IMR-90 (cell line): Measurements from ENCODE around the gene CILP. TPM values are rescaled to one million over a fixed set of nuclear protein-coding genes. Genes with fewer than 3 reads are reported as not detected.

Experiments used
- ATAC-seq: fragments of 200-7000 bp; cut with Tn5 transposase; 2 replicates; pipeline ENCODE4 v1.9.1; 2020; ENCODE audit warnings: low read depth, mild to moderate bottlenecking, moderate library complexity
- BruUV-seq: library from RNA; stranded (reverse); fragments of 400-500 nt; replicated peaks from 2 replicates; lab custom pipeline; 2021; lab: Mats Ljungman, UMichigan
- CTCF ChIA-PET: fragments of 300-600 bp; formaldehyde crosslinking; extraction: SDS; loops from one replicate; lab custom pipeline; 2021; ENCODE audit warnings: antibody characterized with exemption; lab: Yijun Ruan, JAX
- POLR2A ChIA-PET: fragments of 300-600 bp; sonication (Branson Sonifier 250); formaldehyde crosslinking; loops from one replicate; lab custom pipeline; 2022; ENCODE audit warnings: antibody characterized with exemption; ENCODE audit not compliant: unreplicated experiment; lab: Charles Lee
- DNase-seq: peaks from one replicate; pipeline ENCODE4 v3.0.0; 2013
- H2AFZ ChIP-seq: replicated peaks from 2 replicates; pipeline ENCODE3; 2013; ENCODE audit warnings: low read length, mild to moderate bottlenecking; ENCODE audit not compliant: poor library complexity
- H2AK5ac ChIP-seq: 2 replicates; pipeline ENCODE4 v1.6.1; 2013; ENCODE audit warnings: low read depth, low read length, inconsistent platforms
- H2AK9ac ChIP-seq: replicated peaks from 2 replicates; pipeline ENCODE3; 2013; ENCODE audit warnings: mild to moderate bottlenecking, low read depth, low read length, moderate library complexity; ENCODE audit not compliant: poor library complexity
- H2BK120ac ChIP-seq: 2 replicates; pipeline ENCODE4 v1.6.1; 2013; ENCODE audit warnings: low read depth, low read length, inconsistent platforms
- H2BK15ac ChIP-seq: 3 replicates; pipeline ENCODE4 v1.6.1; 2013; ENCODE audit warnings: low read depth, low read length, inconsistent platforms
- H2BK20ac ChIP-seq: 2 replicates; pipeline ENCODE4 v1.6.1; 2013; ENCODE audit warnings: low read depth, mild to moderate bottlenecking, inconsistent platforms, low read length, moderate library complexity
- H2BK5ac ChIP-seq: 2 replicates; pipeline ENCODE4 v1.6.1; 2013; ENCODE audit warnings: mild to moderate bottlenecking, low read depth, low read length, inconsistent platforms; ENCODE audit not compliant: poor library complexity, severe bottlenecking
- H3K14ac ChIP-seq: replicated peaks from 2 replicates; pipeline ENCODE4 v1.6.1; 2013; ENCODE audit warnings: low read depth, low read length, inconsistent platforms
- H3K18ac ChIP-seq: 2 replicates; pipeline ENCODE4 v1.6.1; 2013; ENCODE audit warnings: low read depth, low read length, control low read depth
- H3K23ac ChIP-seq: 2 replicates; pipeline ENCODE4 v1.6.1; 2013; ENCODE audit warnings: low read depth, low read length, inconsistent platforms
- H3K27ac ChIP-seq: 2 replicates; pipeline ENCODE4 v1.5.1; 2013; ENCODE audit warnings: mild to moderate bottlenecking, control low read depth, low read length; ENCODE audit not compliant: insufficient read depth
- H3K27me3 ChIP-seq: 2 replicates; pipeline ENCODE4 v1.6.1; 2013; ENCODE audit warnings: low read length; ENCODE audit not compliant: control insufficient read depth, insufficient read depth
- H3K36me3 ChIP-seq: 2 replicates; pipeline ENCODE4 v1.6.1; 2013; ENCODE audit warnings: low read length, mixed read lengths; ENCODE audit not compliant: control insufficient read depth, insufficient read depth
- H3K4ac ChIP-seq: 2 replicates; pipeline ENCODE4 v1.6.1; 2013; ENCODE audit warnings: low read depth, low read length, inconsistent platforms
- H3K4me1 ChIP-seq: 2 replicates; pipeline ENCODE4 v1.6.1; 2013; ENCODE audit warnings: low read length, mixed read lengths; ENCODE audit not compliant: control insufficient read depth, insufficient read depth
- H3K4me2 ChIP-seq: 2 replicates; pipeline ENCODE4 v1.6.1; 2013; ENCODE audit warnings: low read depth, mild to moderate bottlenecking, control low read depth, low read length, moderate library complexity
- H3K4me3 ChIP-seq: 2 replicates; pipeline ENCODE4 v1.5.1; 2013; ENCODE audit warnings: low read depth, mild to moderate bottlenecking, control low read depth, low read length, moderate library complexity; ENCODE audit not compliant: insufficient read depth
- H3K56ac ChIP-seq: 2 replicates; pipeline ENCODE4 v1.6.1; 2013; ENCODE audit warnings: low read length, inconsistent platforms; ENCODE audit not compliant: insufficient read depth; ENCODE audit errors: extremely low read depth
- H3K79me1 ChIP-seq, 2 experiments: 2 replicates each; pipeline ENCODE4 v1.6.1; 2013; ENCODE audit warnings: low read length in 2 of 2, inconsistent platforms in 1 of 2, low read depth in 1 of 2
- H3K9ac ChIP-seq: 2 replicates; pipeline ENCODE4 v1.6.1; 2013; ENCODE audit warnings: low read depth, low read length, control low read depth
- H3K9me1 ChIP-seq: 2 replicates; pipeline ENCODE4 v1.6.1; 2013; ENCODE audit warnings: low read length, inconsistent platforms; ENCODE audit not compliant: insufficient read depth
- H3K9me3 ChIP-seq: 2 replicates; pipeline ENCODE4 v1.6.1; 2013; ENCODE audit warnings: low read length; ENCODE audit not compliant: control insufficient read depth, insufficient read depth
- H4K20me1 ChIP-seq: 2 replicates; pipeline ENCODE4 v1.6.1; 2013; ENCODE audit warnings: low read length, inconsistent platforms; ENCODE audit not compliant: insufficient read depth
- H4K5ac ChIP-seq: 2 replicates; pipeline ENCODE4 v1.6.1; 2013; ENCODE audit warnings: mild to moderate bottlenecking, low read depth, low read length, control low read depth
- H4K8ac ChIP-seq, 2 experiments: 2 replicates each; pipeline ENCODE4 v1.6.1; 2013; ENCODE audit warnings: low read depth in 2 of 2, low read length in 2 of 2, control low read depth in 1 of 2, inconsistent platforms in 1 of 2
- H4K91ac ChIP-seq: 2 replicates; pipeline ENCODE4 v1.6.1; 2013; ENCODE audit warnings: low read depth, low read length, inconsistent platforms; ENCODE audit not compliant: insufficient read depth
- BHLHE40 ChIP-seq: fragments of 150-350 bp; IDR thresholded peaks from 2 replicates; pipeline ENCODE4 v1.6.1; 2016; ENCODE audit warnings: mild to moderate bottlenecking, low read depth, low read length
- CHD1 ChIP-seq: IDR thresholded peaks from 2 replicates; pipeline ENCODE4 v1.6.1; 2012; ENCODE audit warnings: low read depth, low read length, improper control_type of control experiment
- MAZ ChIP-seq: IDR thresholded peaks from 2 replicates; pipeline ENCODE4 v1.6.1; 2012; ENCODE audit warnings: low read depth, mild to moderate bottlenecking, low read length, improper control_type of control experiment, moderate library complexity, borderline replicate concordance
- POLR2A ChIP-seq: IDR thresholded peaks from 2 replicates; pipeline ENCODE4 v1.6.1; 2012; ENCODE audit warnings: mild to moderate bottlenecking, low read depth, low read length
- RCOR1 ChIP-seq: IDR thresholded peaks from 2 replicates; pipeline ENCODE4 v1.6.1; 2012; ENCODE audit warnings: mild to moderate bottlenecking, low read length, improper control_type of control experiment; ENCODE audit not compliant: insufficient replicate concordance
- RFX5 ChIP-seq: IDR thresholded peaks from 2 replicates; pipeline ENCODE4 v1.8.0; 2012; ENCODE audit warnings: low read depth, mild to moderate bottlenecking, low read length, moderate library complexity
- WGBS, 2 experiments: methylation state at CpG; one replicate each; pipeline versions ENCODE4 v1.1.5 to v1.1.7; 2013; ENCODE audit warnings: missing lambda C conversion rate in 2 of 2; ENCODE audit not compliant: insufficient read length in 1 of 2; ENCODE audit errors: extremely low coverage in 2 of 2; 5-methylcytosine and 5-hydroxymethylcytosine counted together
- dilution Hi-C: fragments of 300-500 bp; cut with HindIII; formaldehyde crosslinking; loops from one replicate; pipeline ENCODE4 v1.14.3; 2018; ENCODE audit warnings: low sequenced_read_pairs; ENCODE audit not compliant: unreplicated experiment
- in situ Hi-C: fragments of 300-500 bp; cut with MboI; formaldehyde crosslinking; loops from 3 replicates; pipeline ENCODE4 v1.14.3; 2019; ENCODE audit warnings: low sequenced_read_pairs, inconsistent platforms, mixed read lengths
- intact Hi-C: fragments of 100-400 bp; cut with micrococcal nuclease; formaldehyde crosslinking; loops from 2 replicates; pipeline ENCODE4 v1.10.0; 2022
- polyA plus RNA-seq, 3 experiments: library from polyadenylated mRNA; depleted of rRNA; stranded (reverse); fragments of >200 nt; gene quantifications; 2 replicates each; pipeline ENCODE4 v1.2.3, GENCODE V29; 2012; ENCODE audit warnings: low replicate concordance in 1 of 3
- total RNA-seq: library from RNA; depleted of rRNA; stranded (reverse); fragments of >200 nt; gene quantifications from 2 replicates; pipeline ENCODE4 v1.2.3, GENCODE V29; 2012
- TF ChIP-seq, protein P1 (sequence below): fragments of 150-350 bp; IDR thresholded peaks from 2 replicates; pipeline ENCODE4 v1.6.1; 2016; ENCODE audit warnings: low read depth, mild to moderate bottlenecking, low read length, moderate library complexity, borderline replicate concordance
- TF ChIP-seq, protein P2 (sequence below): fragments of 150-350 bp; IDR thresholded peaks from 2 replicates; pipeline ENCODE4 v1.6.1; 2017; ENCODE audit warnings: mild to moderate bottlenecking, antibody characterized with exemption, low read length, low read depth

CILP gene
- total and polyA plus RNA-seq, 2 of the 4 experiments (the other 2 are of a cell fraction), result under 0.01 to 0.02 TPM

GRCh38 chr15:65246939-65247338 lies 35.7 kb upstream of the CILP start:
- no peak overlapping the region for H3K23ac ChIP-seq
- 94% methylated on average over 3 of the region's 6 CpGs; no CpG with 5 or more reads in 1 of the 2 experiments for WGBS, 2 experiments
- no peaks in the 10 kb centered on the region for H3K27me3 ChIP-seq
- H4K91ac ChIP-seq, result no peak overlapping the region
- intact Hi-C loops, result no loop called here
- ChIA-PET CTCF (interaction anchor here (1.0 kb wide), 1 partner anchor 51 kb away, joined by 3 read pairs; no protein-coding TSS in a partner anchor), POLR2A (no interaction called here)
- no peak overlapping the region for H3K18ac ChIP-seq
- no peak overlapping the region for H3K4me2 ChIP-seq
- in situ Hi-C loops, result no loop called here
- H3K79me1 ChIP-seq, result no peaks in the 10 kb centered on the region
- H3K4ac ChIP-seq, result no peak overlapping the region
- no peak overlapping the region for H2BK120ac ChIP-seq
- no TSS peak for BruUV-seq
- H4K8ac ChIP-seq, result no peak overlapping the region
- H3K9me3 ChIP-seq, result no peaks in the 10 kb centered on the region
- no peak overlapping the region for H2BK20ac ChIP-seq
- no peak overlapping the region for H4K5ac ChIP-seq
- no peak for ATAC-seq
- no peak overlapping the region for H3K27ac ChIP-seq
- H3K4me1 ChIP-seq, result peaks cover 8% of the 10 kb centered on the region; the same call in 1 of the 2 replicates
- H3K14ac ChIP-seq, result no peak overlapping the region
- H3K9me1 ChIP-seq, result peaks cover 16% of the 10 kb centered on the region
- no peak overlapping the region for H2BK15ac ChIP-seq
- dilution Hi-C loops, result no loop called here
- no peak overlapping the region for H3K9ac ChIP-seq
- H2AK9ac ChIP-seq, result no peak overlapping the region
- no peak overlapping the region for H3K4me3 ChIP-seq
- H3K36me3 ChIP-seq, result no peaks in the 10 kb centered on the region
- no peak overlapping the region for H3K56ac ChIP-seq
- no peak overlapping the region for H2AFZ ChIP-seq
- TF ChIP-seq RFX5, result no peak
- no peak for TF ChIP-seq MAZ
- TF ChIP-seq, protein P1, sequence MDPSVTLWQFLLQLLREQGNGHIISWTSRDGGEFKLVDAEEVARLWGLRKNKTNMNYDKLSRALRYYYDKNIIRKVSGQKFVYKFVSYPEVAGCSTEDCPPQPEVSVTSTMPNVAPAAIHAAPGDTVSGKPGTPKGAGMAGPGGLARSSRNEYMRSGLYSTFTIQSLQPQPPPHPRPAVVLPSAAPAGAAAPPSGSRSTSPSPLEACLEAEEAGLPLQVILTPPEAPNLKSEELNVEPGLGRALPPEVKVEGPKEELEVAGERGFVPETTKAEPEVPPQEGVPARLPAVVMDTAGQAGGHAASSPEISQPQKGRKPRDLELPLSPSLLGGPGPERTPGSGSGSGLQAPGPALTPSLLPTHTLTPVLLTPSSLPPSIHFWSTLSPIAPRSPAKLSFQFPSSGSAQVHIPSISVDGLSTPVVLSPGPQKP, result no peak
- TF ChIP-seq BHLHE40, result no peak
- TF ChIP-seq RCOR1, result no peak
- TF ChIP-seq POLR2A, result no peak
- no peak for TF ChIP-seq CHD1
- TF ChIP-seq, protein P2, sequence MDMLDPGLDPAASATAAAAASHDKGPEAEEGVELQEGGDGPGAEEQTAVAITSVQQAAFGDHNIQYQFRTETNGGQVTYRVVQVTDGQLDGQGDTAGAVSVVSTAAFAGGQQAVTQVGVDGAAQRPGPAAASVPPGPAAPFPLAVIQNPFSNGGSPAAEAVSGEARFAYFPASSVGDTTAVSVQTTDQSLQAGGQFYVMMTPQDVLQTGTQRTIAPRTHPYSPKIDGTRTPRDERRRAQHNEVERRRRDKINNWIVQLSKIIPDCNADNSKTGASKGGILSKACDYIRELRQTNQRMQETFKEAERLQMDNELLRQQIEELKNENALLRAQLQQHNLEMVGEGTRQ, result no peak
- no peaks in the 10 kb centered on the region for H4K20me1 ChIP-seq
- H2BK5ac ChIP-seq, result no peak overlapping the region
- no peak overlapping the region for H2AK5ac ChIP-seq
- no peak for DNase-seq
